Measurements from ENCODE around the gene BCDIN3D.

GRCh38 chr12:49801141-49802063 is 41.5 kb downstream of the BCDIN3D start:
- TF ChIP-seq CTCF (conservative IDR thresholded peaks at IDR 0.05) = no peak
- no peak for TF ChIP-seq ZFX (IDR thresholded peaks at IDR 0.05)

Measured in C4-2B (cell line).